ENCODE measurements around the gene KCNAB1. TPM values are rescaled to one million over a fixed set of nuclear protein-coding genes. Genes with fewer than 3 reads are reported as not detected.

Gene KCNAB1
- total and polyA plus RNA-seq, 4 donors = 0.16 to 2.4 (median 0.72) TPM

DNA sequence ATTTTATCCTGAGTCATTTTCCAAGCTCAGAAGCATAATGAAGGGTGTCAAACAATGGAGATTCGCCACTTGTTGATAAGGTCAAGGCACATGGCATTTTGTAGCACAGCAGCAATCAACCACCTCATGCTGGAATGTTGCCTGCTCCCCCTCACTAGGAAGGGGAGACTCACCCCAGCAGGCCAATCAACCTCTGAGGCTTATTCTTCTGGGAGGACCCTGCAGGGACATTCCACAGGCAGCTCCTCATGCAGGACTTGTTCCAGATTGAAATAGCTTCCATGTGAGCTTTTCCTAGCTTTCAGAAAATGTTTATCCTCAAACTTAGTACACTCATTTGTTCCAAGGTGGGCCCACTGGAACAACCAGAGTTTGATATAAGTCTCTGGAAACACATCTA lies 356.9 kb downstream of the KCNAB1 start:
- no peaks in the 10 kb centered on the region for H3K9me3 ChIP-seq (ENCODE audit: control insufficient read depth in 4 of 4, insufficient read depth in 3 of 4, low read length in 3 of 4)
- no peak overlapping the region for H3K27ac ChIP-seq (ENCODE audit: low read depth in 1 of 2, low read length in 1 of 2)
- no peak overlapping the region for H3K4me3 ChIP-seq
- no peak overlapping the region for H3K9ac ChIP-seq (ENCODE audit: insufficient read depth in 1 of 2, low read length in 2 of 2)
- no peaks in the 10 kb centered on the region for H3K36me3 ChIP-seq (ENCODE audit: control insufficient read depth in 4 of 4, insufficient read depth in 4 of 4, low read length in 4 of 4)
- no peaks in the 10 kb centered on the region for H3K27me3 ChIP-seq (ENCODE audit: control insufficient read depth in 3 of 3, insufficient read depth in 3 of 3, low read length in 2 of 3)
- ATAC-seq (ENCODE audit: insufficient read depth, low FRiP score) (no peak), DNase-seq (no peak)
- 68 to 88% methylated on average over 1 of the region's 1 CpG for WGBS, 2 donors
- H3K4me1 ChIP-seq (ENCODE audit: control insufficient read depth in 5 of 5, insufficient read depth in 5 of 5, low read length in 5 of 5) = no peaks in the 10 kb centered on the region
- TF ChIP-seq, protein P1, sequence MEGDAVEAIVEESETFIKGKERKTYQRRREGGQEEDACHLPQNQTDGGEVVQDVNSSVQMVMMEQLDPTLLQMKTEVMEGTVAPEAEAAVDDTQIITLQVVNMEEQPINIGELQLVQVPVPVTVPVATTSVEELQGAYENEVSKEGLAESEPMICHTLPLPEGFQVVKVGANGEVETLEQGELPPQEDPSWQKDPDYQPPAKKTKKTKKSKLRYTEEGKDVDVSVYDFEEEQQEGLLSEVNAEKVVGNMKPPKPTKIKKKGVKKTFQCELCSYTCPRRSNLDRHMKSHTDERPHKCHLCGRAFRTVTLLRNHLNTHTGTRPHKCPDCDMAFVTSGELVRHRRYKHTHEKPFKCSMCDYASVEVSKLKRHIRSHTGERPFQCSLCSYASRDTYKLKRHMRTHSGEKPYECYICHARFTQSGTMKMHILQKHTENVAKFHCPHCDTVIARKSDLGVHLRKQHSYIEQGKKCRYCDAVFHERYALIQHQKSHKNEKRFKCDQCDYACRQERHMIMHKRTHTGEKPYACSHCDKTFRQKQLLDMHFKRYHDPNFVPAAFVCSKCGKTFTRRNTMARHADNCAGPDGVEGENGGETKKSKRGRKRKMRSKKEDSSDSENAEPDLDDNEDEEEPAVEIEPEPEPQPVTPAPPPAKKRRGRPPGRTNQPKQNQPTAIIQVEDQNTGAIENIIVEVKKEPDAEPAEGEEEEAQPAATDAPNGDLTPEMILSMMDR (IDR thresholded peaks at IDR 0.05; ENCODE audit: control extremely low read depth, extremely low read depth) = no peak

DNA sequence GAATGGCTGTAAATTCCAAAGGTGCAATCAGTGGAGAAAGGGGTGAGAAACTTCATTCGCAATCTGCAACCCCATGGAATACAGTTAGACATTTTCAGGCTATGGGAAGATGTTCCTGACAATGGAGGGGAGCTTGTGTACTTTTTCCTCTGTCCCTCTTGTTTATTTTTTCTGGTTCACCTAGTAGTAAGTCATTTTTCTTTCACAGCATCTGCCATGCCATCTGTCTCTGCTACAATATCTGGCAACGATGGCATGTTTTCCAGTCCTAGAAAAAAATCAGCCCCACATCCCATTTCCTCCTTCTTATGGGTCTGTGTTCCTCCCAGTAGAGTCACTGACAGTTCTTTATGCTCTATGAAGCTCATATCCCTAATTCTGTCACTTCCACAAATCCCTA lies 358.5 kb downstream of the KCNAB1 start:
- no peaks in the 10 kb centered on the region for H3K36me3 ChIP-seq (ENCODE audit: control insufficient read depth in 4 of 4, insufficient read depth in 4 of 4, low read length in 4 of 4)
- no peak for ATAC-seq (ENCODE audit: insufficient read depth, low FRiP score)
- no peak overlapping the region for H3K9ac ChIP-seq (ENCODE audit: insufficient read depth in 1 of 2, low read length in 2 of 2)
- no peak overlapping the region for H3K4me3 ChIP-seq
- H3K9me3 ChIP-seq (ENCODE audit: control insufficient read depth in 4 of 4, insufficient read depth in 3 of 4, low read length in 3 of 4) = no peaks in the 10 kb centered on the region
- no peak for DNase-seq
- WGBS, 2 donors = 81 to 89% methylated on average over 2 of the region's 2 CpGs
- H3K4me1 ChIP-seq (ENCODE audit: control insufficient read depth in 5 of 5, insufficient read depth in 5 of 5, low read length in 5 of 5) = no peaks in the 10 kb centered on the region
- H3K27me3 ChIP-seq (ENCODE audit: control insufficient read depth in 3 of 3, insufficient read depth in 3 of 3, low read length in 2 of 3) = no peaks in the 10 kb centered on the region
- TF ChIP-seq, protein P1 (IDR thresholded peaks at IDR 0.05; ENCODE audit: control extremely low read depth, extremely low read depth) = no peak
- no peak overlapping the region for H3K27ac ChIP-seq (ENCODE audit: low read depth in 1 of 2, low read length in 1 of 2)

DNA sequence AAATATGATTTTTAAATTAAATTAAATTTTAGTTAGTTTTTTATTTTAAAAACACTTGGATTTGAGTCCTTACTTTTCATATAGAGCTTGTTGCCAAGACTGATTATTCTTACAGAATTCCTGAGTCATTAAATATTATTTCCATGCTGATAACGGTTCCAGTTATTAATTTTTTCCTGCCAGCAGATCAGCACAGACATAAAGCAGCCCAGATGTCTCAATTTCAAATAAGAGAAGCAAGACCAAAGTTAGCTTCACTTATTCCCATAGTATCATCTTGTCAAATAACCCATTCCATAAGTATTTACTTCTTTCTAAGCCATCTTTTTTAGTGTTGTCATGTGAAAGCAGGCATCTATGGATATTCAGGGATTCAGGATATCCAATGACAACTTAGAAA lies 359.2 kb downstream of the KCNAB1 start:
- TF ChIP-seq, protein P1 (IDR thresholded peaks at IDR 0.05; ENCODE audit: control extremely low read depth, extremely low read depth) = no peak
- Histone ChIP-seq H3K9ac (ENCODE audit: insufficient read depth in 1 of 2, low read length in 2 of 2) (no peak overlapping the region), H3K9me3 (ENCODE audit: control insufficient read depth in 4 of 4, insufficient read depth in 3 of 4, low read length in 3 of 4) (no peaks in the 10 kb centered on the region), H3K36me3 (ENCODE audit: control insufficient read depth in 4 of 4, insufficient read depth in 4 of 4, low read length in 4 of 4) (no peaks in the 10 kb centered on the region), H3K4me1 (ENCODE audit: control insufficient read depth in 5 of 5, insufficient read depth in 5 of 5, low read length in 5 of 5) (no peaks in the 10 kb centered on the region), H3K27ac (ENCODE audit: low read depth in 1 of 2, low read length in 1 of 2) (no peak overlapping the region), H3K27me3 (ENCODE audit: control insufficient read depth in 3 of 3, insufficient read depth in 3 of 3, low read length in 2 of 3) (no peaks in the 10 kb centered on the region), H3K4me3 (no peak overlapping the region)
- 62 to 80% methylated on average over 1 of the region's 1 CpG for WGBS, 2 donors
- DNase-seq (no peak), ATAC-seq (ENCODE audit: insufficient read depth, low FRiP score) (no peak)

DNA sequence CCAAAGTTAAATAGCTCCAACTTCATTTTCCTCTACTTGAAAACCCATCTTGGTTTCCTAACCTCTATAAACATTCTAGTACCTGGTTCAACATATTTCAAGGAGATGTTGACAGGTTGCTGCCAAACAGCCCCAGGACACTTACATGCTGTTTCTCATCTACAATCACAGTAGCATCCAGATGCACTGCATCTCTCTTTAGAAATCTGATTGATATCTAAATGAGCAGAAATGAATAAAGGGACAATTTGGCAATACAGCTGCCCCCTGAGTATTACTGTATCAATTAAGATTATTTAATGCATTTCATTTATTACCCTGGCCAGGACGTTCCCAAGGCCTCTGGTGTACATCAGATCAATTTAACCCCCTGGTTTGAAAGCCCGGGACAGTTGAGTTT lies 360.6 kb downstream of the KCNAB1 start:
- WGBS, 2 donors = 79 to 80% methylated on average over 2 of the region's 2 CpGs
- no peak for ATAC-seq (ENCODE audit: insufficient read depth, low FRiP score)

More for the DNA sequence above, 360.6 kb downstream of the KCNAB1 start:
- Histone ChIP-seq H3K9me3 (ENCODE audit: control insufficient read depth in 4 of 4, insufficient read depth in 3 of 4, low read length in 3 of 4) (no peaks in the 10 kb centered on the region), H3K27me3 (ENCODE audit: control insufficient read depth in 3 of 3, insufficient read depth in 3 of 3, low read length in 2 of 3) (no peaks in the 10 kb centered on the region), H3K4me1 (ENCODE audit: control insufficient read depth in 5 of 5, insufficient read depth in 5 of 5, low read length in 5 of 5) (no peaks in the 10 kb centered on the region), H3K9ac (ENCODE audit: insufficient read depth in 1 of 2, low read length in 2 of 2) (no peak overlapping the region), H3K4me3 (no peak overlapping the region), H3K27ac (ENCODE audit: low read depth in 1 of 2, low read length in 1 of 2) (no peak overlapping the region), H3K36me3 (ENCODE audit: control insufficient read depth in 4 of 4, insufficient read depth in 4 of 4, low read length in 4 of 4) (no peaks in the 10 kb centered on the region)
- TF ChIP-seq, protein P1 (IDR thresholded peaks at IDR 0.05; ENCODE audit: control extremely low read depth, extremely low read depth) = no peak
- DNase-seq = no peak
